ENCODE results near the gene C12orf56.
"Not testable (repeated sequence)": the region's sequence is repeated elsewhere in the genome, so short reads cannot be mapped to it uniquely, and the experiment has no call there.

Gene C12orf56

GRCh38 chr12:64385019-64385418 is 5.5 kb downstream of the C12orf56 start:
- no peak for DNase-seq

- no peak for DNase-seq
Observed at GRCh38 chr12:64383675-64384074, 6.9 kb downstream of the C12orf56 start.

GRCh38 chr12:64362721-64363305 is 27.7 kb downstream of the C12orf56 start:
- no peak for DNase-seq

GRCh38 chr12:64361173-64361572 is 29.4 kb downstream of the C12orf56 start:
- not testable (repeated sequence) for DNase-seq

- not testable (repeated sequence) for DNase-seq
Observed at GRCh38 chr12:64356209-64356608, 34.3 kb downstream of the C12orf56 start.

GRCh38 chr12:64352181-64352580 is 38.4 kb downstream of the C12orf56 start:
- DNase-seq, result no peak

- DNase-seq, result no peak
Observed at GRCh38 chr12:64351265-64351664, 39.3 kb downstream of the C12orf56 start.

GRCh38 chr12:64347630-64348029 is 42.9 kb downstream of the C12orf56 start:
- no peak for DNase-seq

- not testable (repeated sequence) for DNase-seq
Observed at GRCh38 chr12:64344631-64345030, 45.9 kb downstream of the C12orf56 start.

- DNase-seq, result not testable (repeated sequence)
Observed at GRCh38 chr12:64340546-64340945, 50.0 kb downstream of the C12orf56 start.

- no peak for DNase-seq
Observed at GRCh38 chr12:64335886-64336466, 54.6 kb downstream of the C12orf56 start.

GRCh38 chr12:64332938-64333337 is 57.6 kb downstream of the C12orf56 start:
- DNase-seq, result no peak

- DNase-seq, result no peak
Observed at GRCh38 chr12:64332296-64332695, 58.3 kb downstream of the C12orf56 start.

- DNase-seq, result not testable (repeated sequence)
Observed at GRCh38 chr12:64329031-64329710, 61.4 kb downstream of the C12orf56 start.

GRCh38 chr12:64325055-64325454 is 65.5 kb downstream of the C12orf56 start:
- no peak for DNase-seq

GRCh38 chr12:64323476-64324225 is 66.9 kb downstream of the C12orf56 start:
- DNase-seq, result no peak

GRCh38 chr12:64323006-64323405 is 67.6 kb downstream of the C12orf56 start:
- no peak for DNase-seq

GRCh38 chr12:64320611-64321010 is 69.9 kb downstream of the C12orf56 start:
- no peak for DNase-seq

GRCh38 chr12:64319540-64320225 is 70.9 kb downstream of the C12orf56 start:
- not testable (repeated sequence) for DNase-seq

- DNase-seq, result no peak
Observed at GRCh38 chr12:64318605-64319004, 72.0 kb downstream of the C12orf56 start.

- no peak for DNase-seq
Observed at GRCh38 chr12:64311877-64312276, 78.7 kb downstream of the C12orf56 start.

GRCh38 chr12:64304571-64304970 is 86.0 kb downstream of the C12orf56 start:
- no peak for DNase-seq

GRCh38 chr12:64299628-64300027 is 90.9 kb downstream of the C12orf56 start:
- DNase-seq, result no peak

Measured in NCI-H187 (cell line).